Smooth muscle cell of the brain vasculature (primary cell): ENCODE data around the gene EML4.

Experiments used
- DNase-seq: peaks from one replicate; pipeline ENCODE4 v3.0.0-alpha.2; 2012; ENCODE audit warnings: low read depth, low spot score

The EML4 gene

DNA sequence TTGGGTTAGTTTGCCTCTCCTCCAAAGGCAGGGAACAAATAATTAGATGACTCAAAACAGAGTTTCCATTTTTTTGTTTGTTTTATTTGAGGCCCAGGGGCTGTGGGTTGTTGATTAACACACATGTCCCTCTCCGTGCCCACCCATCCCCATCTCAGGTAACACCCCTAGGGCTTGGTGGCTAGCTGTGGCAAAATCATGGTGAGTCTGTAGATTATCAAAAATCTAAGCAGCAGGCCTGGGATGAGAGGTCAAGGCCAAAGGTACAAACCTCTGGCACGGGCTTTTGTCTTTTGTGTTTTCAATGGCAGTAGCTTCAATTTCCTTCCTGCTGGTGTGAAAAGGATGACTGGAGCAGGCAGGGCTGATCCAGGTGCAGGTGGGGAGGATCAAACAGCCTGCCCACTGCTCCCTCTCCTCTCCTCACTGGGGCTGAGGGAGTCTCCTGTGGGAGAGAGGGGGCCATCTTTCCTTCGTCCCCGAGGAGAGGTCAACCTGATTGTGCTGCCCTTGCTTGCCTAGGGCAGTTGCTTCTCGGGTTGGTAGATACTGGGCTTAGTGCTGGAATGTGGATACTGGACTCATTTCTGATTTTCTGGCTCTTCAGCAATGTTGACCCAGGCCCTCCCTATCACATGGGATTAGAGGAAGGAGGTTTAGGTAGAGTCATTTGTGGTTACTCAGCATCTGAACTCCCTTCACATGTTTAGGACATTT lies 31.9 kb upstream of the EML4 start:
- DNase-seq, result no peak

GRCh38 chr2:42138163-42139015 lies 30.8 kb upstream of the EML4 start:
- DNase-seq, result peak; percentile 97

DNA sequence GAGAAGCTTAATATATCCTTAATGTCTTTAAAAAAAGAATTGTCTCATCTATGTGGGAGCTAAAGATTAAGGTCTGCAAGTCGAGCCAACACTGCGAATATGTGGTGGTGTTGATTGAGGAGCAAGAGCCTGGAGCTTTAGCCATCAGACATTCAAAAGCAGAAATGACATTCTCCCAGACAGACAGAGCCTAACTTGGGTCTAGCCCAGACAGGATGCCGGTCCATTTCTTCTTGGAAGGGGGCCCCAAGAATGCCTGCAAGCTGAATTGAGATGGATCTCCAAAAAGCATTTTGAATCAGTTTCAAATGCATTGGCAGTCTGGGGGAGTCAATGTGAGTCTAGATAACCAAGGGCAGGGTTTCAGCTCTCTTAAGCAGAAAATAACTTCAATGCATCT lies 30.1 kb upstream of the EML4 start:
- no peak for DNase-seq

DNA sequence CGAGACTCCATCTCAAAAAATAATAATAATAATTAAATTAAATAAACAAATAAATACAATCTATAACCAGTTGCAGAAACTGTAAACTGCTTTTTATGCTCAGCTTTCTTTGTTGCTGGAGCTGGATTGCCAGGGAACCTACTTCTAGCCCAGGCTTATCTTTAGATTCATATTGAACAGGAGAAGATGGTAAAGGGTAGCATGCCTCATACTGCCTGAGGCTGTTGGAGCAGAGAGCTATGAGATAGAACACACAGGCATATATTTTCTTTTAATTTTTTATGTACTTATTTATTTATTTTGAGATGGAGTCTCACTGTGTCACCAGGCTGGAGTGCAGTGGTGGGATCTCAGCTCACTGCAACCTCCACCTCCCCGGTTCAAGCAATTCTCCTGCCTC lies 28.7 kb upstream of the EML4 start:
- DNase-seq, result no peak

- DNase-seq, result peak; percentile 83
These were observed 27.2 kb upstream of the EML4 start for GRCh38 chr2:42141687-42142546.

GRCh38 chr2:42142547-42143184 lies 26.5 kb upstream of the EML4 start:
- no peak for DNase-seq

- DNase-seq, result no peak
These were observed 21.4 kb upstream of the EML4 start for GRCh38 chr2:42147641-42148274.

- DNase-seq, result no peak
These were observed 19.0 kb upstream of the EML4 start for GRCh38 chr2:42150159-42150558.

- DNase-seq, result no peak
These were observed 15.1 kb upstream of the EML4 start for GRCh38 chr2:42153944-42154581.

- no peak for DNase-seq
These were observed 12.4 kb upstream of the EML4 start for GRCh38 chr2:42156721-42157120.

- DNase-seq, result no peak
These were observed 7.7 kb upstream of the EML4 start for GRCh38 chr2:42161444-42161843.

GRCh38 chr2:42163444-42164045 lies 5.6 kb upstream of the EML4 start:
- no peak for DNase-seq

DNA sequence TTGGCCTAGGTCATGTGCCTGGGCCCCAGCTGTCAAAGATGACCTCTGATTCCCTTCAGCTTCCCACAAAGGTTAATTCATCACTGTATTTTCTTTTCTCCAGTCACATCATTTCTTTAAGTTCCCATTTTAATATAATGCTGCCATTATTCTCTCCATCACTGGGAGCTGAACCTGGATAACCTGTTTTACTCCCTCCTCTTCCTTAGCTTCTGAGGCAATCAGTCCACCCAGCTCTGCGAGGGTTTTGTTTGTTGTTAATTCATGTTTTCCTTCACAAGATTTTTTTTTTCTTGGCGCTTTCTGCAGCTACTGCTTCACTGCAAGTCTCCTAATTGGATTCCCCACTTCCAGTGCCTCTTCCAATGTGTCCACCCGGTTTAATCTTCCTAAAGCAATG lies 5.1 kb upstream of the EML4 start:
- DNase-seq, result no peak

DNA sequence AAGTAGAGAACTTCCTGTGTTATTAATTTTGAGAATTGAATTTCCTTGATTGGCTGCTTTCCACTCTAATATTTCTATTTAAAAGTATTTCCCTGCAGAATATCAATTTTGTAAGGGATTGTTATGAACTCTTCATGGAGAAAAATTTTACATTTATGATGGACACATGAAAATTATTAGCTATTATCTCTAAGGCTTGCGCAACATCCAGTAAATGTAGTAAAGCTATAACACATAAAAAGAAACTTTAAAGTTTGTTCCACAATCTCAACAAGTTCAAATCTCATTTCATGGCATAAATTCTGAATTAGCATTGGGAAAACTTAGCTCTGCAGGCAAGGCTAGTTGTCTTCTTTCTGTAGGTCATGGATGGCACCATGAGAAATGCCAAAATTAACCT lies 4.2 kb upstream of the EML4 start:
- no peak for DNase-seq

GRCh38 chr2:42167458-42167857 lies 1.7 kb upstream of the EML4 start:
- DNase-seq, result no peak

- DNase-seq, result no peak
These were observed 574 bp upstream of the EML4 start for GRCh38 chr2:42168459-42169099.

DNA sequence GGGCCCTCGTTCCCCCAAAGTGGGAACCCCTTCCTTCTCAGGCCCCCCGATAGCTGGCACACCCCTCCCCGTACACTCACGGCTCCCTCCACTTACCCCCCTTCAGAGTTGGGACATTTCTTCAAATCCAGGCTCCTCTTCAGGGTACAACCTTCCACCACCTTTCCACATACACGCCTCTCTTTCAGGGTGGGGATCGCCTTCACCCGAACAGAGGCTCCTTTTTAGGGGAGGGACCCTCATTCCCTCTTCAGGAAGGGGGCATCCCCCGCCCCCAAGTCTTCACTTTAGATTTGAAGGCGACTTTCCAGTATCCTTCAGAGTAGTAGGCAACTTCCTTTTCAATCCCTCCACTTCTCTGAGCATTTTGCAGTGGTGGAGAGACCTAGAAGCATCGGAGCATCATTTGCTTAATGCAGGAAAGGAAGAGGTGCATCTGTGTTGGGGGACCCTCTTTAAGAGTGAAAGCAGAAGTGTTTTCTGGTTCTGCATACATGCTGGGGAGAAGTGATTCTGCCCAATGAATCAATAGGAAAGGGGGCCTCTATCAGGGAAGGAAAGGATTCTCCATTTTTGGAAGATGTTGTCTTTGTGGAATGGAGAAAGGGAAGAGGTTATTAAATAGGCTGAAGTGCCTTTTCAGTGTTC lies 845 bp downstream of the EML4 start:
- DNase-seq, result no peak

GRCh38 chr2:42170619-42171395 lies 1.7 kb downstream of the EML4 start:
- DNase-seq, result no peak
